HEK293 (cell line): ENCODE results near the gene CTAGE8.
"Not testable (repeated sequence)": the region's sequence is repeated elsewhere in the genome, so short reads cannot be mapped to it uniquely, and the experiment has no call there.

ENCODE experiments used
- CTCF ChIA-PET: fragments of 350-600 bp; formaldehyde crosslinking; extraction: SDS; loops from one replicate; lab custom pipeline; 2021; ENCODE audit warnings: antibody characterized with exemption; lab: Yijun Ruan, JAX
- POLR2A ChIA-PET: fragments of 300-600 bp; formaldehyde crosslinking; extraction: SDS; loops from one replicate; lab custom pipeline; 2020; ENCODE audit warnings: antibody characterized with exemption, inconsistent platforms; lab: Yijun Ruan, JAX
- H3K27ac ChIP-seq: fragments of 200-500 bp; sonication (Bioruptor generic); 2 replicates; pipeline ENCODE4 v1.5.1; 2014; ENCODE audit warnings: low read depth, low read length, control low read depth, inconsistent platforms; ENCODE audit errors: extremely low read depth
- H3K36me3 ChIP-seq, 2 experiments: fragments of 200-500 bp in 1 of 2; sonication (Bioruptor generic) in 1 of 2; 1 replicate in 1 of 2; 2 replicates in 1 of 2; pipeline ENCODE4 v1.5.1; 2014 to 2017; ENCODE audit warnings: inconsistent platforms in 2 of 2, low read length in 2 of 2; ENCODE audit not compliant: control insufficient read depth in 2 of 2, insufficient read depth in 1 of 2
- H3K4me1 ChIP-seq: fragments of 200-500 bp; sonication (Bioruptor generic); 2 replicates; pipeline ENCODE4 v1.5.1; 2014; ENCODE audit warnings: mild to moderate bottlenecking, low read length, inconsistent platforms; ENCODE audit not compliant: control insufficient read depth, insufficient read depth
- H3K4me3 ChIP-seq: 2 replicates; pipeline ENCODE4 v1.5.1; 2011; ENCODE audit warnings: low read depth, mild to moderate bottlenecking, control low read depth, low read length, moderate library complexity
- H3K9me3 ChIP-seq: fragments of 200-500 bp; sonication (Bioruptor generic); 2 replicates; pipeline ENCODE4 v1.5.1; 2014; ENCODE audit warnings: low read depth, low read length, inconsistent platforms; ENCODE audit not compliant: control insufficient read depth, insufficient read depth

The CTAGE8 gene

GRCh38 chr7:144231027-144231426 lies 38.1 kb downstream of the CTAGE8 start:
- CTCF ChIA-PET, H3K27ac ChIP-seq, POLR2A ChIA-PET, H3K36me3 ChIP-seq, H3K4me1 ChIP-seq, H3K4me3 ChIP-seq, H3K9me3 ChIP-seq: not testable (repeated sequence)

GRCh38 chr7:144228810-144229209 lies 40.3 kb downstream of the CTAGE8 start:
- H3K36me3 ChIP-seq, CTCF ChIA-PET, H3K27ac ChIP-seq, H3K4me1 ChIP-seq, POLR2A ChIA-PET, H3K9me3 ChIP-seq, H3K4me3 ChIP-seq: not testable (repeated sequence)

GRCh38 chr7:144226866-144227265 lies 42.2 kb downstream of the CTAGE8 start:
- H3K36me3 ChIP-seq, H3K4me1 ChIP-seq, H3K9me3 ChIP-seq, POLR2A ChIA-PET, CTCF ChIA-PET, H3K27ac ChIP-seq, H3K4me3 ChIP-seq: not testable (repeated sequence)

- POLR2A ChIA-PET, H3K4me3 ChIP-seq, CTCF ChIA-PET: not testable (repeated sequence)
Observed at GRCh38 chr7:144223675-144224074, 45.4 kb downstream of the CTAGE8 start.

GRCh38 chr7:144220531-144220930 lies 48.6 kb downstream of the CTAGE8 start:
- H3K4me1 ChIP-seq, POLR2A ChIA-PET, CTCF ChIA-PET, H3K36me3 ChIP-seq, H3K27ac ChIP-seq, H3K9me3 ChIP-seq, H3K4me3 ChIP-seq: not testable (repeated sequence)

More at GRCh38 chr7:144223675-144224074, 45.4 kb downstream of the CTAGE8 start:
- not testable (repeated sequence) for H3K4me1 ChIP-seq, H3K36me3 ChIP-seq, H3K27ac ChIP-seq, H3K9me3 ChIP-seq

GRCh38 chr7:144219149-144219548 lies 49.9 kb downstream of the CTAGE8 start:
- CTCF ChIA-PET, H3K9me3 ChIP-seq, POLR2A ChIA-PET, H3K27ac ChIP-seq, H3K36me3 ChIP-seq, H3K4me3 ChIP-seq, H3K4me1 ChIP-seq: not testable (repeated sequence)

GRCh38 chr7:144218581-144218980 lies 50.5 kb downstream of the CTAGE8 start:
- H3K4me1 ChIP-seq, H3K9me3 ChIP-seq, CTCF ChIA-PET, POLR2A ChIA-PET, H3K27ac ChIP-seq, H3K4me3 ChIP-seq, H3K36me3 ChIP-seq: not testable (repeated sequence)

GRCh38 chr7:144217200-144217599 lies 51.9 kb downstream of the CTAGE8 start:
- H3K9me3 ChIP-seq, CTCF ChIA-PET, POLR2A ChIA-PET, H3K27ac ChIP-seq, H3K4me3 ChIP-seq, H3K36me3 ChIP-seq, H3K4me1 ChIP-seq: not testable (repeated sequence)
